Right atrium auricular region (tissue), 2 donors: ENCODE measurements around the gene CSNK2A2. TPM values are rescaled to one million over a fixed set of nuclear protein-coding genes. Genes with fewer than 3 reads are reported as not detected.

ENCODE experiments used
- DNase-seq: peaks from one replicate; pipeline ENCODE4 v3.0.0-alpha.2; 2019; ENCODE audit warnings: low spot score
- H3K27ac ChIP-seq, 2 donors: fragments of 200-600 bp; sonication (generic); 1 replicate in 1 of 2; 2 replicates in 1 of 2; pipeline ENCODE4 v1.5.1; 2016 to 2019
- H3K27me3 ChIP-seq, 2 donors: fragments of 200-600 bp; sonication (generic); one replicate each; pipeline versions ENCODE4 v1.5.1 to v1.6.0; 2017 to 2019
- H3K36me3 ChIP-seq: fragments of 200-600 bp; sonication (generic); one replicate; pipeline ENCODE4 v1.5.1; 2016
- H3K4me1 ChIP-seq, 2 donors: fragments of 200-600 bp; sonication (generic); one replicate each; pipeline versions ENCODE4 v1.5.1 to v1.6.0; 2017 to 2019
- H3K4me3 ChIP-seq, 2 donors: fragments of 200-600 bp; sonication (generic); 1 replicate in 1 of 2; 2 replicates in 1 of 2; pipeline ENCODE4 v1.5.1; 2017 to 2019; ENCODE audit warnings: mild to moderate bottlenecking in 1 of 2, moderate library complexity in 1 of 2
- H3K9me3 ChIP-seq, 2 donors: fragments of 200-600 bp; sonication (generic); one replicate each; pipeline ENCODE4 v1.5.1; 2019
- total RNA-seq, 2 donors: library from RNA; depleted of rRNA; stranded (reverse); fragments of >200 nt; gene quantifications; one replicate each; pipeline ENCODE4 v1.1.0, GENCODE V29; 2016
- TF ChIP-seq, protein P1 (sequence below), 2 donors: fragments of 200-600 bp; sonication (generic); IDR thresholded peaks; one replicate each; pipeline ENCODE4 v1.5.1; 2019; ENCODE audit warnings: antibody characterized with exemption in 2 of 2

Gene CSNK2A2
- total RNA-seq, 2 donors from 2014 or later = 17.2 to 18.1 TPM

DNA sequence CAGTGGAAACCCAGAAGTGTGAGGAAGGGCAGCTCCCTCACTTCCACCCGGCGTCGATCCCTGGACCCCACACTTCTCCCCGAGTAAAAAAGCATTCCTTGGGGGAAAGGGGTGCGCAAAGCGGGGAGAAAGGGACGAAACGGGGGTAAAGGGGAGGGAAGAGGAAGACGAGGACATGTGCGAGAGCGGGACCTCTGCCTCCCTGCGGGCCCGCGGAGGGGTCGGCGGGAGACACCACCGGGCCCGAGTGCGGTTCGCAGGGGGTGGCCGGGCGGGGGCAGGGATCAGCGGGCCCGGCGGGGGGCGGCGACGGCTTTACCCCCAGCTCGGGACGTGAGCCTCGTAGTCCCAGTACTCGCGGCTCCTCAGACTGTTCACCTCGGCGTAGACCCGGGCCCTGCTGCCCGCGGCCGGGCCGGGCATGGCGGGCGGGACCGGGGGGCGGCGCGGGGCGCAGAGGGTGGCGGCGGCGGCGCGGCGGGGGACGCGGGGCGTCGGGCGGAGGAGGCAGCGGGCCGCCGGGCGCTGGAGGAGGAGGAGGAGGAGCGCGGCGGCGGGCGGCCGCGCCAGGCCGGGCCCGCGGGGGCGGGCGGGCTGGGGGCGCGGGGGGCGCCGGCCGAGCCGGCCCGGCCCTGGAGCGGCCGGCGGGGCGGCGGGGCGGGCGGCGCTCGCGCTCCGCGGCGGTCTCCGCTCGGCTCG is 443 bp downstream of the CSNK2A2 start:
- Histone ChIP-seq H3K4me3 (peak overlapping the region; percentile 80 to 92), H3K9me3 (no peaks in the 10 kb centered on the region), H3K27me3 (no peaks in the 10 kb centered on the region), H3K36me3 (peaks cover 35% of the 10 kb centered on the region), H3K27ac (peak overlapping the region; percentile 43 to 72), H3K4me1 (peaks cover 0 to 17% of the 10 kb centered on the region in 2 donors)
- TF ChIP-seq, protein P1, sequence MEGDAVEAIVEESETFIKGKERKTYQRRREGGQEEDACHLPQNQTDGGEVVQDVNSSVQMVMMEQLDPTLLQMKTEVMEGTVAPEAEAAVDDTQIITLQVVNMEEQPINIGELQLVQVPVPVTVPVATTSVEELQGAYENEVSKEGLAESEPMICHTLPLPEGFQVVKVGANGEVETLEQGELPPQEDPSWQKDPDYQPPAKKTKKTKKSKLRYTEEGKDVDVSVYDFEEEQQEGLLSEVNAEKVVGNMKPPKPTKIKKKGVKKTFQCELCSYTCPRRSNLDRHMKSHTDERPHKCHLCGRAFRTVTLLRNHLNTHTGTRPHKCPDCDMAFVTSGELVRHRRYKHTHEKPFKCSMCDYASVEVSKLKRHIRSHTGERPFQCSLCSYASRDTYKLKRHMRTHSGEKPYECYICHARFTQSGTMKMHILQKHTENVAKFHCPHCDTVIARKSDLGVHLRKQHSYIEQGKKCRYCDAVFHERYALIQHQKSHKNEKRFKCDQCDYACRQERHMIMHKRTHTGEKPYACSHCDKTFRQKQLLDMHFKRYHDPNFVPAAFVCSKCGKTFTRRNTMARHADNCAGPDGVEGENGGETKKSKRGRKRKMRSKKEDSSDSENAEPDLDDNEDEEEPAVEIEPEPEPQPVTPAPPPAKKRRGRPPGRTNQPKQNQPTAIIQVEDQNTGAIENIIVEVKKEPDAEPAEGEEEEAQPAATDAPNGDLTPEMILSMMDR (IDR thresholded peaks at IDR 0.05) = no peak
- no peak for DNase-seq

DNA sequence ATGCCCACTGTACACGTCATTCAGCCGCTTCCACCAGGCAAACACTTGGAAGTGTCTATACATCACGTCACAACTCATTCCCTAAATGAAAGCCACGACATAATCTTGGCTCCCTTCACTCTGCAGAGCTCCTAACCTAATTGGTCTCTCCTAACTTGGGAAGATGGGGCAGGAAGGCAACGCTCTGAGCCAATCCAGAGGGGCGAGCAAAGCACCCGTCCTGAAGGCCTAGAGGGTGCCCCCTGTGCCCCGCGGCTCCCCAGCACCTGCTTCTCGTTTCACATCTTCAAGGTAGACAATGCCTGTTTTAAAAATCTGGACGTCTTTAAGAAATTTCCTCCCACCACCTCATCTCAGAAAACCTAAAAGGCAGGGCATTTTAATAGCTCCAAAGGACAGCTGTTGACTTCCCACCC is 1.0 kb downstream of the CSNK2A2 start:
- peak overlapping the region; percentile 43 to 72 for H3K27ac ChIP-seq

DNA sequence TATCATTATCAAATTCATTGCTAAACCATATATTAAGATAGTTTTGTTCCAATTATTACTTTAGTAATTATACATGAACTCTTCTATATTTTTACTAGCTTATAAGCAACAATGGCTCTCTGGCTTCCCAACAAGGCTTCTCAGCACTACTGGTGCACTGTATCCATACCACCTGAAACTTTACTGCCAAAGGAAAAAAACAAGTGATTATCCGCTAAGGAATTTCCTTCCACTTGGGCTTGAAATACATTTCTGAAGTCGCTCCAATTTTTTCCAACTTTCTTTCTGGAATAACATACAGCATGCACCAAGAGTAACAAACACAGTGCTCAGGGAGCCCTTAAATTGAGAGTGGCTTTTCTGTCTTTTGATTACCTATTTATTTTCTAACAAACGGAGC is 2.1 kb downstream of the CSNK2A2 start:
- Histone ChIP-seq H3K4me1 (peaks cover 0 to 17% of the 10 kb centered on the region in 2 donors), H3K9me3 (no peaks in the 10 kb centered on the region), H3K4me3 (no peak overlapping the region), H3K27ac (no peak overlapping the region), H3K36me3 (peaks cover 49% of the 10 kb centered on the region), H3K27me3 (no peaks in the 10 kb centered on the region)
- TF ChIP-seq, protein P1 (IDR thresholded peaks at IDR 0.05) = no peak
- no peak for DNase-seq

More for the DNA sequence above, 1.0 kb downstream of the CSNK2A2 start:
- H3K36me3 ChIP-seq = peaks cover 40% of the 10 kb centered on the region
- DNase-seq = no peak
- H3K9me3 ChIP-seq = no peaks in the 10 kb centered on the region
- TF ChIP-seq, protein P1 (IDR thresholded peaks at IDR 0.05) = no peak
- H3K4me1 ChIP-seq = peaks cover 0 to 17% of the 10 kb centered on the region in 2 donors
- H3K27me3 ChIP-seq = no peaks in the 10 kb centered on the region
- peak overlapping the region; percentile 80 to 92 for H3K4me3 ChIP-seq

DNA sequence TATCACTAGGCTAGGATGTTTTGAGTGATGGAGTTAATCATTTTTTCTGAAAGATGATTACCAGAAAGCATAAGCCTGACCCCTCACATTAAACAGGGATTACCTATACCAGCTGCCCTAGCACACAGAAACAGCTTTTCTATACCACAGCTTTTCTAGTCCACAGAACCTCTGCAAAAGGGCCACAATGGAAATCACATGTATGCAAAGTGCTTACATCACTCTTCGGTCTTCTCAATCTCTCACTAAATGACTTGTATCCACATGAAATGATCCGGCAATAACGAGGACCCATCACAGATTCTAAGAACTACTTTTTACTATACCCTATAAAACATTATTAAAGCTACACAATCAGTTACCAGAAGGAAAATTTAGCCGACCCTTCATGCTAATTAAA is 2.6 kb downstream of the CSNK2A2 start:
- DNase-seq = no peak
- peaks cover 49% of the 10 kb centered on the region for H3K36me3 ChIP-seq

DNA sequence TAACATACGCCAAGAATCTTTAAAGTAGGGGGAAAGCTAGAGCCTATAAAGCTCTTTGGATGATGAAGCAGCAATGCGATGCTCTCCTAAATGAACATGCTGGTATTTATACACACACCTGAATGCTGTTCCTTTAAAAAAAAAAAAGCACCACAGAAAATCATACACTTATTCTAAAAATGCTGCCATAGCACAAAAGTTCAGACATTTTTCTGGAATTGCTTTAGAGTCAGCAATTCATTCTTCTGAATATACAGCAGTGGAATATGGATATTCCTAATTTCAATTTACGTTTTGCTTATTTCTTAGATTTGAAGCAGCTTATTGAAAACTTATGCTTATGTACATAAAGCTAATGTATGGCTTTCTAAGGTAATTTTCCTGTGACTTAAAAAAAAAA is 3.1 kb downstream of the CSNK2A2 start:
- no peak overlapping the region for H3K4me3 ChIP-seq
- H3K27ac ChIP-seq = no peak overlapping the region
- H3K4me1 ChIP-seq = peaks cover 0 to 17% of the 10 kb centered on the region in 2 donors
- no peak for DNase-seq
- H3K27me3 ChIP-seq = no peaks in the 10 kb centered on the region
- TF ChIP-seq, protein P1 (IDR thresholded peaks at IDR 0.05) = no peak
- peaks cover 49% of the 10 kb centered on the region for H3K36me3 ChIP-seq
- no peaks in the 10 kb centered on the region for H3K9me3 ChIP-seq

More for the DNA sequence above, 2.6 kb downstream of the CSNK2A2 start:
- TF ChIP-seq, protein P1 (IDR thresholded peaks at IDR 0.05) = no peak
- H3K4me3 ChIP-seq = no peak overlapping the region
- H3K9me3 ChIP-seq = no peaks in the 10 kb centered on the region
- no peak overlapping the region for H3K27ac ChIP-seq
- no peaks in the 10 kb centered on the region for H3K27me3 ChIP-seq
- peaks cover 0 to 17% of the 10 kb centered on the region in 2 donors for H3K4me1 ChIP-seq
